Fibroblast of lung (primary cell): Measurements from ENCODE around the gene KNTC1. TPM values are rescaled to one million over a fixed set of nuclear protein-coding genes. Genes with fewer than 3 reads are reported as not detected.

ENCODE experiments used
- DNase-seq, 2 donors: peaks; one replicate each; pipeline versions ENCODE4 v3.0.0 to v3.0.0-alpha.2; 2010; ENCODE audit warnings: low read depth in 2 of 2
- H2AFZ ChIP-seq: 2 replicates; pipeline ENCODE4 v1.5.1; 2012; ENCODE audit warnings: low read length, control low read depth, inconsistent platforms
- H3K27ac ChIP-seq: 2 replicates; pipeline ENCODE4 v1.5.1; 2011; ENCODE audit warnings: low read length, control low read depth; ENCODE audit not compliant: insufficient read depth
- H3K27me3 ChIP-seq: 2 replicates; pipeline ENCODE4 v1.5.1; 2011; ENCODE audit warnings: mild to moderate bottlenecking, low read length; ENCODE audit not compliant: control insufficient read depth, insufficient read depth
- H3K36me3 ChIP-seq: 2 replicates; pipeline ENCODE4 v1.5.1; 2011; ENCODE audit warnings: low read length; ENCODE audit not compliant: control insufficient read depth, insufficient read depth
- H3K4me1 ChIP-seq: 2 replicates; pipeline ENCODE4 v1.5.1; 2011; ENCODE audit warnings: low read length; ENCODE audit not compliant: control insufficient read depth, insufficient read depth; ENCODE audit errors: extremely low read depth
- H3K4me2 ChIP-seq: 2 replicates; pipeline ENCODE4 v1.5.1; 2011; ENCODE audit warnings: low read length, control low read depth; ENCODE audit not compliant: insufficient read depth; ENCODE audit errors: extremely low read depth
- H3K4me3 ChIP-seq, 4 experiments: fragments of 200-600 bp in 1 of 4; sonication (generic) in 1 of 4; replicated peaks in 1 of 4; 2 replicates each; pipeline ENCODE4 v1.5.1; 2011 to 2016; ENCODE audit warnings: low read length in 4 of 4, low read depth in 3 of 4, mild to moderate bottlenecking in 3 of 4, control low read depth in 2 of 4, inconsistent platforms in 1 of 4, mixed read lengths in 1 of 4; ENCODE audit not compliant: insufficient read depth in 1 of 4; ENCODE audit errors: control extremely low read depth in 1 of 4
- H3K79me2 ChIP-seq: 2 replicates; pipeline ENCODE4 v1.5.1; 2012; ENCODE audit warnings: mild to moderate bottlenecking, low read length, inconsistent platforms; ENCODE audit not compliant: control insufficient read depth, insufficient read depth
- H3K9ac ChIP-seq: 2 replicates; pipeline ENCODE4 v1.5.1; 2011; ENCODE audit warnings: mild to moderate bottlenecking, low read length, control low read depth; ENCODE audit not compliant: insufficient read depth
- H3K9me3 ChIP-seq: 2 replicates; pipeline ENCODE4 v1.5.1; 2012; ENCODE audit warnings: low read depth, low read length; ENCODE audit not compliant: control insufficient read depth, insufficient read depth
- H4K20me1 ChIP-seq: 2 replicates; pipeline ENCODE4 v1.5.1; 2011; ENCODE audit warnings: low read length; ENCODE audit not compliant: control insufficient read depth, insufficient read depth; ENCODE audit errors: extremely low read depth
- CTCF ChIP-seq, 2 donors: IDR thresholded peaks in 1 of 2; conservative IDR thresholded peaks in 1 of 2; 1 replicate in 1 of 2; 2 replicates in 1 of 2; pipeline ENCODE4 v1.5.1; 2011 to 2012; ENCODE audit warnings: low read length in 2 of 2, control low read depth in 1 of 2, inconsistent platforms in 1 of 2, low read depth in 1 of 2, mild to moderate bottlenecking in 1 of 2
- EZH2 ChIP-seq: IDR thresholded peaks from 2 replicates; pipeline ENCODE4 v1.5.1; 2012; ENCODE audit warnings: low read length, control low read depth, mild to moderate bottlenecking; ENCODE audit errors: missing control alignments
- polyA minus RNA-seq: library from RNA; depleted of rRNA, polyadenylated mRNA; stranded (reverse); fragments of >200 nt; gene quantifications from 2 replicates; pipeline ENCODE4 v1.2.3, GENCODE V29; 2011; ENCODE audit warnings: low replicate concordance
- polyA plus RNA-seq, 2 donors: library from polyadenylated mRNA; depleted of rRNA in 1 of 2; stranded (reverse) in 1 of 2; unstranded in 1 of 2; fragments of >200 nt; gene quantifications; 2 replicates each; pipeline ENCODE4 v1.2.1, GENCODE V29; 2011 to 2012; ENCODE audit warnings: missing spikeins in 1 of 2
- total RNA-seq: library from RNA; depleted of rRNA; stranded (reverse); fragments of >200 nt; gene quantifications from 2 replicates; pipeline ENCODE4 v1.2.1, GENCODE V29; 2014

Gene KNTC1
- total RNA-seq: 8.0 and 14.4 TPM in 2 replicates
- 11.0 and 21.0 TPM in 2 replicates for polyA plus RNA-seq
- 4.8 and 10.3 TPM in 2 replicates for polyA plus RNA-seq (2012)
- 5.7 and 26.5 TPM in 2 replicates for polyA minus RNA-seq

- Histone ChIP-seq H3K4me2 (peak within 1 kb of the TSS; percentile 95), H3K79me2 (peaks cover 81% of the 10 kb centered on the region), H4K20me1 (peaks cover 18% of the 10 kb centered on the region), H3K9ac (peak within 1 kb of the TSS; percentile 98), H3K9me3 (no peaks in the 10 kb centered on the region), H3K36me3 (peaks cover 1% of the 10 kb centered on the region), H3K4me1 (peaks cover 5% of the 10 kb centered on the region), H2AFZ (peak within 1 kb of the TSS; percentile 98), H3K27me3 (no peaks in the 10 kb centered on the region), H3K27ac (peak within 1 kb of the TSS; percentile 99), H3K4me3 (peak within 1 kb of the TSS; percentile 79 to 100 (median 98))
- DNase-seq: peak; percentile 99 to 100
- TF ChIP-seq EZH2 (no peak), CTCF (conservative IDR thresholded peaks at IDR 0.05 in 1 of 2, IDR thresholded peaks at IDR 0.05 in 1 of 2; ENCODE audit: low read depth in 1 of 2, low read length in 2 of 2) (no peak)
Measured at GRCh38 chr12:122526683-122527477, at the start of gene KNTC1, which contains the start of gene RSRC2. KNTC1 (plus strand) TSS chr12:122527249; CDS start chr12:122530064, 2,815 bp downstream. RSRC2 (minus strand) TSS chr12:122526936; CDS start chr12:122526853, 83 bp downstream.

- H3K9ac ChIP-seq: no peak overlapping the region
- no peaks in the 10 kb centered on the region for H4K20me1 ChIP-seq
- no peak overlapping the region for H2AFZ ChIP-seq
- H3K79me2 ChIP-seq: no peaks in the 10 kb centered on the region
- TF ChIP-seq CTCF (conservative IDR thresholded peaks at IDR 0.05 in 1 of 2, IDR thresholded peaks at IDR 0.05 in 1 of 2; ENCODE audit: low read depth in 1 of 2, low read length in 2 of 2) (no peak), EZH2 (no peak)
- no peaks in the 10 kb centered on the region for H3K4me1 ChIP-seq
- no peak overlapping the region for H3K27ac ChIP-seq
- H3K9me3 ChIP-seq: no peaks in the 10 kb centered on the region
- H3K4me3 ChIP-seq: no peak overlapping the region
- no peaks in the 10 kb centered on the region for H3K27me3 ChIP-seq
- no peak for DNase-seq
- H3K36me3 ChIP-seq: peaks cover 10% of the 10 kb centered on the region
- H3K4me2 ChIP-seq: no peak overlapping the region
Measured at GRCh38 chr12:122480753-122481152, 46.3 kb upstream of the KNTC1 start.

GRCh38 chr12:122481861-122482260 is 45.2 kb upstream of the KNTC1 start:
- no peaks in the 10 kb centered on the region for H3K9me3 ChIP-seq
- no peaks in the 10 kb centered on the region for H3K4me1 ChIP-seq
- H3K27me3 ChIP-seq: no peaks in the 10 kb centered on the region
- no peaks in the 10 kb centered on the region for H3K79me2 ChIP-seq
- H3K4me3 ChIP-seq: no peak overlapping the region
- H3K4me2 ChIP-seq: no peak overlapping the region
- no peak overlapping the region for H2AFZ ChIP-seq
- peaks cover 10% of the 10 kb centered on the region for H3K36me3 ChIP-seq
- TF ChIP-seq CTCF (conservative IDR thresholded peaks at IDR 0.05 in 1 of 2, IDR thresholded peaks at IDR 0.05 in 1 of 2; ENCODE audit: low read depth in 1 of 2, low read length in 2 of 2) (no peak), EZH2 (no peak)
- no peaks in the 10 kb centered on the region for H4K20me1 ChIP-seq
- DNase-seq: peak in 1 of 2 donors; percentile 55
- H3K27ac ChIP-seq: no peak overlapping the region
- H3K9ac ChIP-seq: no peak overlapping the region
